AML-193 (cell line): ENCODE measurements around the gene MAP4K3.

ENCODE experiments used
- DNase-seq, 2 experiments: peaks; one replicate each; lab custom pipeline; 2025; lab: John Stamatoyannopoulos, UW

MAP4K3 gene

GRCh38 chr2:39445934-39446333 is 8.8 kb upstream of the MAP4K3 start:
- DNase-seq: no peak

GRCh38 chr2:39443009-39443408 is 5.9 kb upstream of the MAP4K3 start:
- DNase-seq: no peak

GRCh38 chr2:39437522-39438296 is 624 bp upstream of the MAP4K3 start:
- DNase-seq: peak in 1 of 2 experiments; percentile 11

- DNase-seq: no peak
These were observed 1.1 kb downstream of the MAP4K3 start for GRCh38 chr2:39435741-39436591.

- DNase-seq: peak; percentile 12 to 24
These were observed 1.9 kb downstream of the MAP4K3 start for GRCh38 chr2:39435234-39435633.

GRCh38 chr2:39434233-39434897 is 2.7 kb downstream of the MAP4K3 start:
- DNase-seq: no peak

- DNase-seq: no peak
These were observed 3.4 kb downstream of the MAP4K3 start for GRCh38 chr2:39433586-39434195.

- DNase-seq: no peak
These were observed 4.4 kb downstream of the MAP4K3 start for GRCh38 chr2:39432701-39433100.

GRCh38 chr2:39431592-39432316 is 5.3 kb downstream of the MAP4K3 start:
- DNase-seq: peak; percentile 29 to 41

GRCh38 chr2:39429746-39430145 is 7.3 kb downstream of the MAP4K3 start:
- DNase-seq: no peak

- no peak for DNase-seq
These were observed 12.1 kb downstream of the MAP4K3 start for GRCh38 chr2:39424951-39425350.

GRCh38 chr2:39422700-39423099 is 14.4 kb downstream of the MAP4K3 start:
- DNase-seq: no peak

- DNase-seq: no peak
These were observed 15.7 kb downstream of the MAP4K3 start for GRCh38 chr2:39421354-39421753.

GRCh38 chr2:39419282-39420223 is 17.5 kb downstream of the MAP4K3 start:
- no peak for DNase-seq

GRCh38 chr2:39418491-39418890 is 18.6 kb downstream of the MAP4K3 start:
- no peak for DNase-seq

GRCh38 chr2:39416140-39416539 is 20.9 kb downstream of the MAP4K3 start:
- no peak for DNase-seq

- DNase-seq: no peak
These were observed 23.9 kb downstream of the MAP4K3 start for GRCh38 chr2:39413063-39413737.

- DNase-seq: no peak
These were observed 25.7 kb downstream of the MAP4K3 start for GRCh38 chr2:39411181-39411944.
